Epithelial cell of esophagus (primary cell): ENCODE measurements around the gene SSH2.
A peak's percentile ranks its signal among the peaks of the same experiment; 100 is the strongest.
"Not testable (repeated sequence)": the region's sequence is repeated elsewhere in the genome, so short reads cannot be mapped to it uniquely, and the experiment has no call there.

ENCODE experiments used
- DNase-seq: peaks from one replicate; pipeline ENCODE4 v3.0.0; 2010; ENCODE audit warnings: low read depth
- H3K4me3 ChIP-seq: 2 replicates; pipeline ENCODE4 v1.5.1; 2011; ENCODE audit warnings: mild to moderate bottlenecking, low read length, control low read depth
- CTCF ChIP-seq: IDR thresholded peaks from 2 replicates; pipeline ENCODE4 v1.5.1; 2011; ENCODE audit warnings: low read depth, mild to moderate bottlenecking, low read length, control low read depth, inconsistent platforms; ENCODE audit not compliant: insufficient read depth; ENCODE audit errors: missing control alignments

SSH2 gene

GRCh38 chr17:29945281-29945680 is 15.3 kb upstream of the SSH2 start:
- no peak overlapping the region for H3K4me3 ChIP-seq
- TF ChIP-seq CTCF, result no peak

DNA sequence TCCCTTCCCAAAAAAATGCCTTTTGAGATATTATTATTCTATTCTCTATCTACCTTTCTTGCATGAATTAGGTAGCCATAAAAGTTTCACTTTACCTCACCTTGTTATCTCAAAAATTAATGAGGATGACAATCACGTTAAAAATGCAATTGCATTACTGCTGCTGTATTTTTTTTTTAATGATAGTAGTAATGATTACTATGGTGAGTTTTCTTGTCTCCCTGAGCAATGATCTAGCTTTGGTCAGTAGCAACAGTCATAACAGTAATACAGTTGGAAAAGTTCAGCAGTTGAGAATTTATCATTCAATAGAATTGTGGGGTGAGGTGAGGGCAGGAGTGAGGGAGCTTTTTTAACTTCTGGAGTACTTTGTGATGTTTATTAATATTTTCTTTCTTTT is 11.3 kb upstream of the SSH2 start, which contains the start of gene EFCAB5:
Gene EFCAB5 (plus strand): TSS at position 301 of the 400 bp plus-strand sequence. CDS start 163 bp downstream, outside the sequence.
- H3K4me3 ChIP-seq, result no peak within 1 kb of the TSS
- no peak for TF ChIP-seq CTCF
- no peak for DNase-seq

More at GRCh38 chr17:29945281-29945680, 15.3 kb upstream of the SSH2 start:
- DNase-seq, result no peak

- no peak for DNase-seq
- no peak for TF ChIP-seq CTCF
- H3K4me3 ChIP-seq, result no peak overlapping the region
Observed at GRCh38 chr17:29936724-29937123, 6.7 kb upstream of the SSH2 start.

- not testable (repeated sequence) for DNase-seq, H3K4me3 ChIP-seq
Observed at GRCh38 chr17:29935909-29936308, 5.9 kb upstream of the SSH2 start.

DNA sequence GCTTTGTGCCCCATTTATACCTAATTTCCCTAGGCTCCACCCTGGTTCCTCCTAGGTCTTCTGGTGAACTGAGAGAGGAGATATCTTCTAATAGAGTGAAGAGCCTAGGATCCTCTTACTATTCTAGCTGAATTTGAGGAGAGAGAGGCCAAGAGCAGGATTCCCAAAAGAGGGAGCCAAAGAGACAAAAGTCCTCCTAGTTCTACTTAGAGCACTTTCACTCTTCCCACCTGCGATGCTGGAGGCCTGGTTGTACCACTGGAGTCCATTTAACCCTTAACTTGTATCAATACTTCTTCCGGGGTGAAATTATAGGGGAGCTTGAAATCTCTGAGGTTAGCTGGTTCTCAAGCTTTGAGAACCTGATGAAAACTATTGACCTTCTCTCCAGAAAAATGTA is 3.4 kb upstream of the SSH2 start:
- H3K4me3 ChIP-seq, result no peak overlapping the region
- TF ChIP-seq CTCF, result peak; percentile 41
- peak; percentile 44 for DNase-seq

DNA sequence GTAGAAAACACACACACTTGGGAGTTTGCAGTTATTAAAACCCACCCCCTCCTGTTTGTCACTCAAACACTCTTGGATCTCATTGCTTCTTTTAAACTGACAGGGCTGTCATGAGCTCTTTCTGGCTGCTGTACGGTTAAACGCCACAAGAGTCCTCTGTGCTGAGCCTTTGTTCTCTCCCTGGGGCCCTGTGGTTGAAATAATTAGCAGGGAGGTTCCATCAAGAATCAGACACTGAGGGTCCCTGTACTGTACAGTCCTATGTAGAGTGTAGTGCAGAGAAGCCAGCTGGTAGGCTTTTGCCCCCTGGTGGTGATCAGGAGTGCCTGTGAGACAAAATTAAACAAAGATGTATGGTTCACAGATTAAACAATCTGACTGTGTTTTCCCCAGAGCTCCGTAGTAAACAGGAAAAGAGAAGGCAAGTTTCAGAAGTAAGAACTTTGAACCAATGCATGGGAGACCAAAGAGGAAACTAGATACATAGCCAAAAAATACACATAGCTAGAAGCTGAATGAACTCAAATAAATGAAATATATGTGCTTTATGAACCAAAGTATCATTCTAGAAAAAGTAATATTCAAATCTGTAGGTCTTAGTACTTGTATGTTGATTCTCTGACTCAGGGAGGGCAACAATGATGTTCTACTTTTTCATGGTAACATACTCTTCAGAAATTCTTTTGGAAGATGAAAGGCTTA is 1.4 kb upstream of the SSH2 start:
- DNase-seq, result peak; percentile 69

More for the DNA sequence above, 1.4 kb upstream of the SSH2 start:
- TF ChIP-seq CTCF, result peak; percentile 94
- peak overlapping the region; percentile 93 for H3K4me3 ChIP-seq
